Prostate gland (tissue), 2 donors: ENCODE measurements around the gene ABCA1. TPM values are rescaled to one million over a fixed set of nuclear protein-coding genes. Genes with fewer than 3 reads are reported as not detected.
"Not testable (repeated sequence)": the region's sequence is repeated elsewhere in the genome, so short reads cannot be mapped to it uniquely, and the experiment has no call there.

Experiments used
- DNase-seq: peaks from one replicate; pipeline ENCODE4 v3.0.0-alpha.2; 2019; ENCODE audit warnings: low spot score
- H3K27ac ChIP-seq, 2 donors: fragments of 200-600 bp; sonication (generic); 2 replicates each; pipeline ENCODE4 v1.5.1; 2017 to 2019
- H3K27me3 ChIP-seq: fragments of 200-600 bp; sonication (generic); replicated peaks from 2 replicates; pipeline ENCODE4 v1.5.1; 2019; ENCODE audit not compliant: insufficient read depth
- H3K36me3 ChIP-seq, 2 donors: fragments of 200-600 bp; sonication (generic); 1 replicate in 1 of 2; 2 replicates in 1 of 2; pipeline versions ENCODE4 v1.5.1 to v1.8.1; 2017 to 2019
- H3K4me1 ChIP-seq: fragments of 200-600 bp; sonication (generic); replicated peaks from 2 replicates; pipeline ENCODE4 v1.5.1; 2019
- H3K4me3 ChIP-seq, 2 donors: fragments of 200-600 bp; sonication (generic); 2 replicates each; pipeline ENCODE4 v1.5.1; 2017 to 2019
- H3K9me3 ChIP-seq: fragments of 200-600 bp; sonication (generic); 2 replicates; pipeline ENCODE4 v1.5.1; 2017
- POLR2A ChIP-seq: fragments of 450-650 bp; IDR thresholded peaks from one replicate; pipeline ENCODE4 v1.6.1; 2016; ENCODE audit warnings: antibody characterized with exemption, mild to moderate bottlenecking
- POLR2AphosphoS5 ChIP-seq: sonication (generic); formaldehyde crosslinking; IDR thresholded peaks from one replicate; pipeline ENCODE4 v1.6.1; 2017; ENCODE audit warnings: antibody characterized with exemption
- WGBS: methylation state at CpG from one replicate; pipeline ENCODE4 v1.1.5; 2018; 5-methylcytosine and 5-hydroxymethylcytosine counted together
- intact Hi-C: fragments of 100-400 bp; cut with DNase I; formaldehyde crosslinking; loops from one replicate; pipeline ENCODE4 v1.14.2; 2022
- total RNA-seq, 2 donors: library from RNA; depleted of rRNA; stranded (reverse); fragments of >200 nt; gene quantifications; one replicate each; pipeline ENCODE4 v1.1.0, GENCODE V29; 2016
- TF ChIP-seq, protein P1 (sequence below), 4 experiments: fragments of 200-600 bp in 2 of 4; fragments of 450-650 bp in 2 of 4; sonication (generic) in 2 of 4; IDR thresholded peaks; 1 replicate in 3 of 4; 2 replicates in 1 of 4; pipeline ENCODE4 v1.5.1; 2016 to 2019; ENCODE audit warnings: antibody characterized with exemption in 4 of 4, mild to moderate bottlenecking in 2 of 4, moderate library complexity in 2 of 4

The ABCA1 gene
- total RNA-seq, 2 donors from 2014 or later = 11.0 to 63.7 TPM

DNA sequence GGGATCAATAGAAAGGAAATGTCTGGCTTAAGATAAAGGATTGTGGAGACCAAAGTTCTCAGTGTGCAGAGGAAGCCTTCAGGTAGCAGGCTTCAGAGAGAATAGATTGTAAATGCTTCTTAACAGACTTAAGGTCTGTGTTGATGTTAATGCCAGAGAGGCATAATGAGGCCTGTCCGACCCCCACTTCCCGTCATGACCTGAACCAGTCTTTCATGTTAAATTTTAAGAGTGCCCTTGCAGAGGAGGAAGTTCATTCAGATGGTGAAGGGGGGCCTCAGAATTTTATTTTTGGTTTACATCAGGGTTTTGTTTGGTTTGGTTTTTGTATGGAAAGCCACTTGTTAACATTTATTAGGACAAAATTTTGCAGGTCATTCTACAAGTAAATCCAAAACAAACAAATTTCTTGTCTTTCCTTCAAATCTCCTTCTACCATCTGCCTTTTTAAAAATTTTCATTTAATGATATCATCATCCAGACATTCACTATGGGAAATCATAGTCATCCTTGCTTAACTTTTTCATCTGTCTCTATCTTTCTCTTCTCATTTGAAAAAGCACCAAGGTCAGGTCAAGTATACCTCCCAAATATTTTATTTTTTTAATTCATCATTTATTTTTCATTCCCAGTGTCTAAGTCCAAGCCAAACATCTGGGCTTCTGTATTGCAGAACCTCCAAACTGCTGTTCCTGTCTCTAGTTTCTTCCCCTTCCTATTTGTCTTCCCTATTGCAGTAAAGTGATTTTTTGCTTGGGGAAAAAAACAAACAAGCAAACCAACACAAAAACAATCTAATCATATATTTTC, 6.9 kb upstream of the ABCA1 start:
- H3K4me3 ChIP-seq = no peak overlapping the region
- no peaks in the 10 kb centered on the region for H3K9me3 ChIP-seq
- H3K36me3 ChIP-seq = no peaks in the 10 kb centered on the region
- WGBS = 34% methylated on average over 2 of the region's 2 CpGs
- no peak for DNase-seq
- TF ChIP-seq, protein P1, sequence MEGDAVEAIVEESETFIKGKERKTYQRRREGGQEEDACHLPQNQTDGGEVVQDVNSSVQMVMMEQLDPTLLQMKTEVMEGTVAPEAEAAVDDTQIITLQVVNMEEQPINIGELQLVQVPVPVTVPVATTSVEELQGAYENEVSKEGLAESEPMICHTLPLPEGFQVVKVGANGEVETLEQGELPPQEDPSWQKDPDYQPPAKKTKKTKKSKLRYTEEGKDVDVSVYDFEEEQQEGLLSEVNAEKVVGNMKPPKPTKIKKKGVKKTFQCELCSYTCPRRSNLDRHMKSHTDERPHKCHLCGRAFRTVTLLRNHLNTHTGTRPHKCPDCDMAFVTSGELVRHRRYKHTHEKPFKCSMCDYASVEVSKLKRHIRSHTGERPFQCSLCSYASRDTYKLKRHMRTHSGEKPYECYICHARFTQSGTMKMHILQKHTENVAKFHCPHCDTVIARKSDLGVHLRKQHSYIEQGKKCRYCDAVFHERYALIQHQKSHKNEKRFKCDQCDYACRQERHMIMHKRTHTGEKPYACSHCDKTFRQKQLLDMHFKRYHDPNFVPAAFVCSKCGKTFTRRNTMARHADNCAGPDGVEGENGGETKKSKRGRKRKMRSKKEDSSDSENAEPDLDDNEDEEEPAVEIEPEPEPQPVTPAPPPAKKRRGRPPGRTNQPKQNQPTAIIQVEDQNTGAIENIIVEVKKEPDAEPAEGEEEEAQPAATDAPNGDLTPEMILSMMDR (IDR thresholded peaks at IDR 0.05) = no peak
- no peak for TF ChIP-seq POLR2AphosphoS5
- no peak for TF ChIP-seq POLR2A
- intact Hi-C loops = no loop called here
- no peaks in the 10 kb centered on the region for H3K27me3 ChIP-seq
- H3K4me1 ChIP-seq = no peaks in the 10 kb centered on the region
- no peak overlapping the region for H3K27ac ChIP-seq

DNA sequence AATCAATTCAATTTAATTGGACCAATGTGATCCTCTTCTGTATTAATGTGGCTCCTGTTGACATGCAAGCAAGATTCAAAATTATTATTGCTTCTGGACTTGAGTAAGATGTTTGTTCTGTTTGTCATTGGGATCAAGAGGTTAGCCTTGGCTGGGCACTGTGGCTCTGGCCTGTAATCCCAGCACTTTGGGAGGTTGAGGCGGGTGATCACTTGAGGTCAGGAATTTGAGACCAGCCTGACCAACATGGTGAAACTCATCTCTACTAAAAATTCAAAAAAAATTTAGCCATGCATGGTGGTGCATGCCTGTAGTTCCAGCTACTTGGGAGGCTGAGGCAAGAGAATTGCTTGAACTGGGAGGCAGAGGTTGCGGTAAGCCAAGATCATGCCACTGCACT, 5.1 kb upstream of the ABCA1 start:
- intact Hi-C loops, H3K27me3 ChIP-seq, H3K36me3 ChIP-seq, H3K4me3 ChIP-seq, DNase-seq, H3K27ac ChIP-seq, H3K4me1 ChIP-seq, H3K9me3 ChIP-seq: not testable (repeated sequence)
- WGBS = 100% methylated on average over 2 of the region's 2 CpGs

DNA sequence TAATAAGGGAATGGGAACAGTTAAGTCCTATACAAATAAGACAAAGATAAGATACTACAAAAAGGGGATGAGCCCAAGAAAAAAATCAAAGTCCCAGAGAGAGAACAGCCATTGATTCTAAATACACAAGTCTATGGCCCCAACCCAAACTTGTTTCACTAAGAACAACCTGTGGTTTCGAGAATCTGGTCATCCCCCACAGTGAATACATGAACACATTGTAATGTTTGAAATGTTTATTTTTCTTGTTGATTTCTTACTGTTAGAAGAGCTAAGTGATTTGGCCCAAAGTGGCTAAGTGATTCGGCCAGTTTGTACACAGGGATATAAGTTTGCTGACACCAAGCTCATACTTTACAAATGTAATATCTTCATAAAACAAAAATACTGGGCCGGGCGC, 3.3 kb upstream of the ABCA1 start:
- H3K4me3 ChIP-seq = no peak overlapping the region
- TF ChIP-seq POLR2A = no peak
- no peak for TF ChIP-seq POLR2AphosphoS5
- TF ChIP-seq, protein P1 (IDR thresholded peaks at IDR 0.05) = no peak
- H3K27me3 ChIP-seq = no peaks in the 10 kb centered on the region

DNA sequence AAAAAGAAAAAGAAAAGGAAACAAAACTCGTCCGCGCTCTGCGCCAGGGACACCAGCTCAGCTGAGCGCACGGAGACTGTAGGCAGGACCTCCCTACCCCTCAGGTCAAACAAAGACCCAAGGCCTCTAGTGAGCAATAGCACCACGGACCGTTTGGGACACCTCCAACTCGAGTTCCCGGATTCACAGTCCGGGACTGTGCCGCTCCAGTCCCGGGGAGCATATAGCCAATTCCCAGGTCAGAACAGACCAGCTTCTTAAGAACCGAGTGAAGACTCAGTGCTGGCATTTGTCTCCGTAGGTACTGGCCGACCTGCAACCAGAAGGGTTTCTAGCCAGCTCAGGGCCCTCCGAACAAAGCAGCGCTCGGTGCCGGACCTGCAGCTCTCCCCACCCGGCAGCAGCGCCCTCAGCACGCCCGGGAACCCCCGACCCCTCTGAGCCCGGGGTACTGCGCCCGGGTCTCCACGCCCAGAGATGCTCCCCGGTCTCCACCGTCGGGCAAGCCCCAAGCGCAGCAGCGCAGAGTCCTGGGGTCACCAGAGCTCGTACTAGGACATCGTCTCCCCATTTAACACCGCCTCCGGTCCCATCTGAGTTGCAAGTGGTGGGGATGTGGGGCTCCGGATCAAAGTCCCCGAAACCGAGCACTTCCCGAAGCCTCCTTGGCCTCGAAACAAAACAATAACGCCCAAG, 591 bp downstream of the ABCA1 start:
- peak; percentile 23 for DNase-seq
- peak overlapping the region; percentile 58 to 66 for H3K4me3 ChIP-seq
- no peaks in the 10 kb centered on the region for H3K27me3 ChIP-seq
- H3K36me3 ChIP-seq = no peaks in the 10 kb centered on the region
- H3K4me1 ChIP-seq = no peaks in the 10 kb centered on the region
- intact Hi-C loops = loop anchor here (2.0 to 10.0 kb wide), 5 partner anchors 59 to 487 kb away; partner anchors contain the start of gene SLC44A1
- H3K9me3 ChIP-seq = no peaks in the 10 kb centered on the region
- TF ChIP-seq, protein P1 (IDR thresholded peaks at IDR 0.05) = no peak
- no peak for TF ChIP-seq POLR2A
- WGBS = 0% methylated on average over 44 of the region's 44 CpGs
- peak overlapping the region; percentile 66 to 68 for H3K27ac ChIP-seq

More for the DNA sequence above, 3.3 kb upstream of the ABCA1 start:
- intact Hi-C loops = no loop called here
- WGBS = 64% methylated on average over 4 of the region's 4 CpGs
- DNase-seq = no peak
- no peak overlapping the region for H3K27ac ChIP-seq
- no peaks in the 10 kb centered on the region for H3K4me1 ChIP-seq
- H3K36me3 ChIP-seq = no peaks in the 10 kb centered on the region
- H3K9me3 ChIP-seq = no peaks in the 10 kb centered on the region

DNA sequence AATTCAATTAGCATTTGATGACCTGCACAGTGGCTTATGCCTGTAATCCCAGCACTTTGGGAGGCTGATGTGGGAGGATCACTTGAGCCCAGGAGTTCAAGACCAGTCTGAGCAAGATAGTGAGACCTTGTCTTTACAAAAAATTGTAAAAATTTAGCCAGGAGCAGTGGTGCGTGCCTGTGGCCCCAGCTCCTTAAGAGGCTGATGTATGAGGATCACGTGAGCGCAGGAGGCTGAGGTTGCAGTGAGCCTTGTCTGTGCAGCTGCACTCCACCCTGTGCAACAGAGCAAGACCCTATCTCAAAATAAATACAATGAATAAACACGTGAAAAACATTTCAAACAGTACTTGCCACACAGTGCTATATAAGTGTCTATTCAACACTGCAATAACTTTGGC, 4.2 kb downstream of the ABCA1 start:
- Histone ChIP-seq H3K4me1 (no peaks in the 10 kb centered on the region), H3K4me3 (no peak overlapping the region), H3K27ac (no peak overlapping the region), H3K9me3 (no peaks in the 10 kb centered on the region), H3K36me3 (no peaks in the 10 kb centered on the region), H3K27me3 (no peaks in the 10 kb centered on the region)
- intact Hi-C loops = loop anchor here (10.0 kb wide), 2 partner anchors 141 to 491 kb away; no protein-coding TSS in a partner anchor
- WGBS = 81% methylated on average over 4 of the region's 4 CpGs
- TF ChIP-seq POLR2A (no peak), POLR2AphosphoS5 (no peak)
- TF ChIP-seq, protein P1 (IDR thresholded peaks at IDR 0.05) = no peak
- no peak for DNase-seq
